NK-92 treated with Interleukin-12 subunit alpha and Interleukin-12 subunit beta, amount 100 ng/mL, for 24 hours (cell line): ENCODE data around the gene JTB.

Experiments used
- DNase-seq: peaks from one replicate; lab custom pipeline; 2025; lab: John Stamatoyannopoulos, UW

Gene JTB

DNA sequence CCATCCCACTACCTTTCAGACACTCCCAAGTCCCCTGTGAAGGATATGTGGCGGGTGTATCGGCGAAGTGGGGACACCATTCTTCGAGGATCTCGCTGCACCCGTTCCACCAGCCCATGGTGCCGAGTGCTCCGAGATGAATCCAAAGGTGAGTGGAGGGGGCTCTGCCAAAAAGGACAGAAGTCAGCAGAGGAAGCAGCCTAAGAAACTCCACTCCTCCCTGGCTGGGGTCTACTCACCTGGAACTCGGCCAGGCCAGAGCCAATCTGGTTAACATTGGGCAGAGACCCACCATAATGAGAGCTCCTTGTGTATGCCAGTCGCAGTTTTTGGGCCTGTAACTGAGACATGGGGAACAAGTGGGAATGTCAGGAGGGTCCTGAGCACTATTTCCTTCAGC is 22.6 kb downstream of the JTB start:
- DNase-seq: no peak

DNA sequence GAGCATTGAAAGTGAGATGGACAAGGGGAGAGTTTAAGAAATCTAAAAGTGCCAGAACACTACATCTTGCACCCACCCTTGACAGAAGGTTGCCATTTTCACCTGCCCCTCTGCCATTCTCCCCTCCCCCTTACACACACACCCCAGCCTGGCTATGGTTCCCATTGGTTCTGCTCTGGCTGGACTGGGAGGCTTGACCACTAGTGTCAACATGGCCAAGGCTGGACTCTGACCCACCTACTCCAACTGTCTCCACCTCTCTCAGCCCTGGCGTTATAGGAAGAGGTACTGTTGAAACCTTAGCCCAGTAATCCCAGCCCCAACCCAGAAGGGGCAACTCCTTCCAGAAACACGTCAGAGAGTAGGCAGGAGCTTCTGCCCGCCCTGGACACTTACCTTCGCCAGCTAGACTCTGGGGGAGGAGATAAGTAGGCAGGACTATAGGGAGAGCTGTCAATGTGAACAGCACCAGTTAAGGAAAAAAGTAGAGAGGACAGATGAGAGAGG is 23.6 kb downstream of the JTB start:
- no peak for DNase-seq

DNA sequence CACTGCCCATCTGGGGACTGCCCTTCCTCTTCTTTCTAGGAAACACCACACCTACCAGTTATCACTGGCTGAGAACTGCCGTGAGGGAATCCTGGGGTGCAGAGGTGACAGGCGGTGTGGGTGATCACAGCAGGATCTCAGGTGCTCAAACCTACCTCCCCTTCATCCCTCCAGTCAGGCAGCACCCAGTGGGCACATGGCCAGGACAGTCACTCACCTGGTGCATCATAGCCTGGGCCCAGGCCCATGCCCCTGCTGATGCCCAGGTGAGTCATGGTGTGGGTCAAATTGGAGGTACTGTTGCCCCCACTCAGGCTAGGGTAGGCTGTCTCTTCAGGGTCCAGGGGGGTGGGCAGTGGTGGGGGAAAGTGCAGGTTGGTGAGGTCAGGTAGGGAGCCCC is 25.7 kb downstream of the JTB start:
- DNase-seq: no peak

DNA sequence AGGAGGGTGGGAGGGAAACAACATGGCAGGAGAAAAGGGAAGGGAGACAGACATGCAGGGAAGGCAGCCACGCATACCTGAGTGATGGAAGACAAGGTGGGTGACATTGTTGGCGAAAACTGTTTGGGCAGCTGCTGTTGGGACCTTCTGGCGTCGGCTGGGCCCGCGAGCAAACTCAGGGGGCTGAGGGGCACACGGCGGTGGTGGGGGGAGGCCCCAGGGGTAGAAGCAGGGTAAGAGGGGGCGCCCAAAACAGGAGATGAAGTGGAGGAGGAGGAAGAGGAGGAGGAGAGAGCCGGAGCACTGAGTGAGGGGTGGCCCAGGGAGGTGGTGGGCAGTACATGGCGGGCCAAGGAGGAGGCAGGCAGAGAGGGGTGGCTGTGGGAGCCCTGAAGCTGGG is 26.3 kb downstream of the JTB start:
- no peak for DNase-seq

DNA sequence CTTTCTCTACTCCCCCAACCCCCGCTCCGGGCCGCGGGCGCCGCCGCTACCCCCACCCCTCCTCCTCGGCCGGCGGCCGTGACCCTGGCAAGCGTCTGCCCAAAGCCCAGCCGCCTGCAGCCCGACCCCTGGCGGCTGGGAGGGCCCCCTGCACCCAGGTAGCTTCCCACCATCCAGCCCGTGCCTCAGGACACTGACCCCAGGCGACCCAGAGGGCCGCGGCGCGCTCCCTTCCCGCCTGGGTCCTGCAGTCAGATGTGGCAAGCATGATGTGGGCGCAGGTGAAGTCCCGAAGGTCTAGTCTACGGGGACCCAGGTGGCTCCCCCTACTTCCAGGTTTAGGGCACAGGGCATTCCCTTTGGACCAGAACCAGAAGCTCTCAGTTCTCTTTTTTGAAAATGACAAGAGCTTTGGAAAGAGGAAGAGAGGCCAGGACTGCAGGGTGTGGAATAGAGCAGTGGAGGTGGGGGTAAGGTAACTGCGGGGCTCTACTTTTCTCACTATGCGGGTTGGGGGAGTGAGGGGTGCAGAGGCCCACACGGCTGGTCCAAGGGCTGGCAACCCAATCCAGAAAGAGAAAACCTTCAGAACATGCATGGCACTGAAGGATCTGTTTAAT is 30.7 kb downstream of the JTB start, which contains the start of gene DENND4B:
DENND4B (minus strand) TSS at position 97 of the 620 bp plus-strand sequence. CDS start 2,344 bp downstream, outside the sequence.
- peak; percentile 77 for DNase-seq

DNA sequence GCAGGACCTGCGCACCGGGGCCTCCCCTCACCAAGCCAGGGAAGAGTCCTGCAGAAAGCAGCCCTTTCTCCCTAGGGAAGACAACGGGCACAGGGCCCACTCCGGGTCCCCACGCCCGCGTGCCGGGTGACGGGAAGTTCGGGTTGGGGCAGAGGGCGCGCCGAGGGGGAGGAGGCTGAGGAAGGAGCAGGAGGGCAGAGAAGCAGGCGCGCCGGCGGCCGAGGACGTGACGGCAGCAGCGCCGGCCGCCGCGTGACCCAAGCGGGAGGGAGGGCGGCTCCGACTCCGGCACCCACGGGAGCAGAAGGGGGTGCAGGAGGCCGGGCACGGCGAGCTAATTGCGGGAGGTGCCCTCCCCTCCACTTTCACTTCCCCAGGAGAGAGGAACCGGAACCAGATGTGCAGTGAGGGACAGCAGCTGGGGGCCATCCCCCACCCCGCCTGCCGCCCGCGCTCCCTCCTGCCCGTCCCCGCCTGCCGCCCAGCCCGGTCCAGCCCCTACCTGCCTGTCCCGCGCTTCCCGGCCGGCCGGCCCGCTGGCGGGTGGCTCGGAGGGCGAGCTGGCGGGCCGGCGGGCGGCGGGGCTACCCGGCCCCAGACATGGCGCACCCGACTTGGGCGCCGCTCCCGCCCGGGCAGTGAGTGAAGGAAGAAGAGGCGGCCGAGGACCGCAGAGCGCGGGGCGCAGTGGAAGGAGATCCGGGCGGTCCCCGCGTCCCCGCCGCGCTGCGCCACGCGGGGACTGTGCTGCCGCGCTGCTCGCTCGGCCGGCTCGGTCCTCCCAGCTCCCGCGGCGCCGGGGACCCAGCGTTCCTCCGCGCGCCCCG is 31.5 kb downstream of the JTB start:
- peak; percentile 69 for DNase-seq

DNA sequence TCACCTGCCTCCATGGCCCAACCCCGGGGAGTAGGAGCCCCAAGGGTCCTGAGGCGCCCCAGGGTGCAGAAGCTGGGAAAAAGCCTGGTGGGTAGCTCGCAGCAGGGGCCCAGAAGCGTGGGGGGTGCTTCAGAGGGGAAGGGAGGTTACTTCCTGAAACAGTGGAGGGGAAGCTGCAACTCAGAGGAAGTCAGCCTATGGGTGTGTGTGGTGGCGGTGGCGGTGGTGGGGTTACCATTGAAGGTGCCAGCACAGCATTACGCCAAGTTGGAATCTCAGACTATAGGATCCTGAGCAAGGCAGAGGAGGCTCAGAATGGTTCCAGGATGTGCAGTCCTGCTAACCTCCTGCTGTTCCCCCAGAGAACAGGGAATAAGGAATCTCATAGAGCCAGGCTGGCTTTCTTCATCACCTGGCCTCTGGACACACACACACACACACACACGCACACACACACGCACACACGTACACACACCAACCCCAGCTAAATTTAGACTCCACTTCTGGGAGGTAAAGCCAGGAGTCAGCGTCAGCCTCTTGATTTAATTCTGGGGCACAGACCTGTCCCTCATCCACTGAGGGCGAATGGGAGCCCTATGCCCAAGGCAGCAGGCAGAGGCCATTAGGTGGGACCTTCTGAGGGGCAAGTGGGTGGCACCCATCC is 32.2 kb downstream of the JTB start:
- peak; percentile 72 for DNase-seq

DNA sequence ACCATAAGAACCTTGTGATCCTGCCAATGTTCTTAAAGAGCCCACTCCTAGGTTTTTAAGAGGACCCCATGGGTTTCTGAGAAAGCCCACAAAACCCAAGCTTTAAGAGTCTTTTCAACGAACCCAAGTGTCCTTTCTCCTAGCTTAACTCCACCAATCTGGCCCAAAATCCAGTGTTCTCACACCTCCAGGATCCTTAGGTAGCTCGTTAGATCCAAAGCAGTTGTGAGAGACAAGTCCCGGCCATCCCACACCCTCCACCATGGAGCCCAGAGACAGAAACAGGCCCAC is 32.7 kb downstream of the JTB start:
- DNase-seq: no peak

DNA sequence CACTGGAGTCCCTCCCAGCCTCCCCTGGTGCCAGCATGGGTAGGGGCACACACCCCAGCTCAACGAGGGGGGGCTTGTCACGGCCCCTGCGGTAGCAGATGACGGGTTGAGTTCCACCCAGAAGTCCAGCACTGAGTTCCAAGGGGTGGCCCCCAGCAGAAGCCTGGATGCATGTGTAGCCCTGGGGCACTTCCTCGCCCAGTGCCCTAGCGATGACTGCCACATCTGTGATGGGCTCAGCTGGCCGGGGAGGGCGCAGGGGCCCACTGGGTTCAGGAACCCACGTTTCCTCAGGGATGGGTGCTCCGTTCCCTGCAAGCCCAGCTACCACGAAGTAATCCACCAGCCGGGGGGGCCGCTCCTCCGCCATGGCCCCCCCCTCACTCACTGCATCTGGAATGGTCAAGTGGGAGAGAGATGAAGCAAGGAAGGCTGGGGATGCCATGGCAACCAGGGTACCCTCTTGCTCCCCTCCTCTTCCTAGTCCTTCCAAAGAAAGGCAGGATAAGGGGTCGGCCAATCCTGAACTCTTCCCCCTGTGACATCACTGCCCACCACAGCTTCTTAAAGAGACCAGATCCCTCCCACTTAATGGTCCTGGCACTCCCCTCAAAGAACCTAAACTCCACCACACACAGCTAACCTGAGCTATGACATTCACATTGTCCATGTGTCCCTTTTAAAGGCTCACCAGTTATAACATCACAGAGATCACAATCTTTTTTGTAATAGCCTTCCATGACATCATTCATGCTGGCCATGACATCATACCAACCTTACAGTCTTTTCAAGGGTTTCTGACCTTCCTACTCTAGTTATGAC is 33.3 kb downstream of the JTB start:
- no peak for DNase-seq

DNA sequence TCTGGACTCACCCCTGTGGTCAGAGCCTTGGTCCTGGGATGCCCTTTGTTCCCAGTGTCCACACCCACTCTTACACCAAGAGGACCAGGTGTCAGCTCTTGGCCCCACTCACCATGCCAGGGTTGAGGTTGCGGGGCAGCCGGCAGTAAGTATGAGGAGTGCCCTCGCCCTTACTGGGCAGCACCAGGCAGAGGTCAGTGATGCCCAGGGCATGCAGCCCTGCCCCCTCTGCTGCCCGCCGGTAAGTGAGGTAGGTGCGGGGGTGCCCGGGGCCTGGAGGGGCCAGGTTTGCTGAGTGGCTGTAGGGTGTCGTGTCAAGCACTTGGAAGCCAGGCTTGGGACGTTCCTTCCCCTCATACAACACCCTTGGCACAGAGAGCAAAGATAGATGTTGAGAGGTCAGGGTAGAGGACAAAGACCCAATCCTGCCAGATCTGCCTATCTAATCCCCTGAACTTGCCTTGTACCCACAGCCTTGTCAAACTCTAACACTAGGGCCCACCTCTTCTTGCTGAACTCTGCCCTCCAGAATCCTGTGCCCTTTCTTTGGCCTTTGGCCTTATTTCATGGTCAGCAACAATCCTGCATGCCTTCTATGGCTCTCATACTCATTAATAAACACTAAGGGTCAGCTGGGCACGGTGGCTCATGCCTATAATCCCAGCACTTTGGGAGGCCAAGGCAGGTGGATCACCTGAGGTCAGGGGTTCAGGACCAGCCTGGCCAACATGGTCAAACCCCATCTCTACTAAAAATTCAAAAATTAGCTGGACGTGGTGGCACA is 34.5 kb downstream of the JTB start:
- no peak for DNase-seq

DNA sequence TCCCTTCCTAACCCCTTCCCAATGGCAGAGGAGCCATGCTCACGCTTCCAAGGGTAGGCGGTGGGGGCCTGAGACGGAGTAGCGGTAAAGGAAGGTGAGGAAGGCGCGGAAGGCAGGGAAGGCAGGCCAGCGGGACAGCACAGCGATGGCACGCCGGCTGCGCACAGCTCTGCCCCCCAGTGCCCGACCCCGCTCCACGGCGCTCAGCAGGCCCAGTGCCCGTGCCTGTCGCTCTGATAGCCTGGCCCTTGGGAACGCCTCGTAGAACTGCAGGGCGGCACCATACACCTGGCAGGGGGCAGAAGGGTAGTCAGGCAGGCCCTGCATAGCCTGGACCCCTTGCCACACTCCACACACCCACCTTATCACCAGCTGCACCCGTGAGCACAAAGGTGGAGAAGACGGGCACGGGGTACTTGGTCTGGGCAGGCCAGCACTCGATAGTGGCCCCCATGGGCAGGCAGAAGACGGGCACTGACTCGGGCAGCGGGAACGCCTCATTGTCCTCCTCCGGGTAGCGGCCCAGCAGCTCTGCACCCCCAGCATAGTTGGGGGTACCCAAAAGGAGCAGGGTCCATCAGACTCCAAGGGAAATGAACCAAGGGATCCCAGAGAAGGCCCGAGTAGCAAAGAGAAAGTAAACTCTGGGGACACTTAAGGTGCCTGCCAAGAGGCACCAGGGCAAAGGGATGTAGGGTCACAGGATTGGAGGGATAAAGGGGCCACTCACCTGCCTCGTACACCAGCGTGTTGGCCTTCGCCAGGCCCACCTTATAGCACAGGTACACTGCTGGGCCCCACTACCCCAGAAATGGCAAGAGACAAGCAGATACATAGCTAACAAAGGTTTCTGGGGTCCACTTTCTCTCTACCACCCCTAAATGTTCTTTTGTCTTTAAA is 35.4 kb downstream of the JTB start:
- no peak for DNase-seq

DNA sequence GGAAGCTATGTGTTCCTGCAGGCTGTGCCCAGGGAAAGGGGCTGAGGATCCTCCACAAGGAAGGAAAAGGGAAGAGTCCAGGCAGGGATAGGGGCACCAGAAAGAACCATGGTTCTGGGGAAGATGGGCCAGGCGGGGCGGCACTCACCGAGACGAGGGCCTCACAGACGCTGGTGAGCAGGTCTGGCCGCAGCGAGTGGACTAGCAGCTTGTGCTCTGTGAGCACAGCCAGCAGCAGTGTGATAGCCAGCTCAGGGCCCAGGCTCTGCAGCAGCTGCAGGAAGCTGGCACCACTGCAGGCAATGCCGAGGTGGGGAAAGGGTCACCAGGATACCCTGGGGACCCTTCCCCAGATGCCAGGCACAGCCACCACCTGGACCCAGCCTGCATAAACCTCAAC is 36.7 kb downstream of the JTB start:
- no peak for DNase-seq

DNA sequence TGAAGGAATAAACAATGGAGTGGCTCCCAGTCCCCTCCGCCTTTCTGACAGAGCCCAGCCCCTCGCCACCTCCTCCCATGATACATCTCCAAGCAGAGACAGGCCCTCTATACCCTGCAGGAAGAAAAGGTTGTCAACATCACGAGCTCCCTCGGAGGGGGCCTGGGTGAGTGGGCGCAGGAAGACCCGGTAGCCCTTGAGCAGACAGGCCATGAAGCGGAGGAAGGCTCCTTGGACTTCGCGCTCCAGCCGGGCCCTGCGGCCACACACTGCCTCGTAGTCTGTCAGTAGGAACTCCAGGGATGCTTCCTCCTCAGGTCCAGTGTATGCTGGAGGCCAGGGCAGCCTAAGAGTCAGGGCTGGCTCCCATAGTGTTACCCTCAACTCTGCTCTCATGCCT is 38.0 kb downstream of the JTB start:
- DNase-seq: no peak

DNA sequence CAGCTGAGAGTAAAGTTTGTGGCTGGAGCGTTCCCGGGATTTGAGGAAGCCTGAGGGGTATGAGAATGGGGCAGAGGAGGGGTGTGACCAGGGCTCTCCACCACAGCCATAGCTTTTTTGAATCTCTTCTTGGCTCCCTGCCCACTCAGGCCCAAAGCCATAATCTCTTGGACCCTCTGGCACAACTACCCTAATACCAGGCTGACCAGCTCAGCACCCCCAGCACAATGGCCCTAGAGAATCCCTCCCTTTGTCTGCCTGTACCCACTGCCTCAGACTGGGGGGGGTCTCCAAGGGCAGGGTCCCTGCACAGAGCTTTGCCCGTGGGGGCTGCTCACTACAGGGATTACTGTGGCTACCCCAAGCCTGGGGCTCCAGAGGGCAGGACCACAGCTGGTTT is 38.5 kb downstream of the JTB start:
- DNase-seq: no peak

DNA sequence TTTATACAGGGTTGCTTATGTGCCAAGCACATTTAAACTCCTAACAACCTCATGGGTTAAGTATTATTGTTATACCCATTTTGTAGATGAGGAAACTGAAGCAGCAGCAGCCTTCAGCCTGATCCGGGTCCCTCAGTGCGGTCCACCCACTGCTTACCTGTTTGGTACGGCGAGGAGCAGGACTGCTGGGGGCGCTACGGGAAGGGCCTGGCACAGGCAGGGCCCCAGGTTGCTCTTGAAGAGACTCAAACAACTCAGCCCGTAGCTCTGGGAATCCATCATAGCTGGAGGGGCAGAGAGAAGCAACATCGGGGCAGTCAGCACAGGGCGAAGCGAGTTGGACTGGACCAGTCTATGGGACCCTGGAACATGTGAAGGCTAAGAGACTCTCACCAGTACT is 40.1 kb downstream of the JTB start:
- no peak for DNase-seq

DNA sequence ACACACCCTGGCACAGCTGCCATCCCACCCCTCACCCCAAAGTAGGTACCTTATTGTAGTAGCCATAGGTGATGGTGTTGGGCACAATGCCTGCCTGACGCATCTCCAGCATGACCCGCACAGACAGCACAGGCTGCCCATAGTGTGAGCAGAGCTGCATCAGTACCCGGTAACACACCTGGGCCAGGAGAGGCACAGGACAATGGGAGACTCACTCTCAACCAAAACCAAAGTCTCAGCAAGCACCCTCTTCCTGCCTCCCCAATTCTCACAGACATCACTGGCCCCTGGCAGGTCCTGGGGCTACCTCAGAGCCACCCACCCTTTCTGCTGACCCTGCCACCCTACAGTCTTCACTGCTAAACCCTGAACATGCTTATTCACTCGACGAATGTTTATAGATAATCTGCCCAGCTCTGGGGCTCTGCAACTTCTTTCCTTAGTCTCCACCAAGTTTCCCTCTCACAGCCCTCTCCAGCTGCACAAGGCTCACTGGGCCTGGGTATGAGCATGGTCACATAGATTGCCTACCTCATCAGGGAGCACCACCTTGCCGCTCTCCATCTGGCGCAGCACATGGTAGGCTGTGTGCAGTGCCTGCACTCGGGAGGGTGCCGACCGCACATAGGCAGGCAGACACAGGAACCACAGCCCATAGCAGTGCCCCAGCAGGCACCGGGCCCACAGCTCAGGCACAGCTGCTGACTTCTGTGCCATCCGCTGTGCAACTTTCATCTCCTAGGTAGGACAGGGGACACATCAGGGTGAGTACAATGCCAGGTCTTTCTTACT is 41.3 kb downstream of the JTB start:
- DNase-seq: no peak

DNA sequence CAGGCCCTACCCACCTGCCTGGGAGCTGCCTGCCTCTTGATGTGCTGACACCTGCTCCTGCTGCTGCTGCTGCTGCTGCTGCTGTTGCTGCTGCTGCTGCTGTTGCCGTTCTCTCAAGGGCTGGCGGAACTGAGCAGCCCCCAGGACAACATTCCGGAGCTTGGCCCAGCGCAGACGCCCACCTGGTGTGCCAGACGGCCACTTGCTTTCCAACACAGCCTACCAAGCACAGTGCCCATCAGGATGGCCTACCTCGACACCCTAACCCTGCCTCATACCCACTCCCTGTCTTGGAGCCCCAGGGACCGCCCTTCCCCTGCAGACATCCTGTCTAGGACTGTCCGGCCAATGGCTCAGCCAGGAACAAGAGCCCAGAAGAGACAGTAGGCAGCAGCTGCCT is 42.7 kb downstream of the JTB start:
- DNase-seq: no peak

DNA sequence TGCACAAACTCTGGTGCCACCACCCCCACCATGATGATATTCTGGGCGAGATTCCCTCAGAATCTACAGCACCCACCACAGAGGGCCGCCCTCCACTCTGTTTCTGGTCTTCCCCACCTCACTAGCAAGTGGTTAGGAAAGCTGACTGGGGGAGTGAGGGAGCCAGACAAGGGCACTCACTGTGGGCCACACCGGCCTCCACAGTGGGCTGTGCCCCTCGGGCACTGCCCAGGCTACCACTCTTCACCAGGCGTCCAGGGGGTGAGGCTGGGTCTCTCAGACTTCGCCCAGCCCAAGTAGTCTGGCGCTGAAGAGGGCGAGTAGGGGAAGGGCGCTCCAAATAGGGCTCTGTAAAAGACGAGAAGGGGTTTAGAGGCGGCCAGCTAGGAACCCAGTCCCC is 43.5 kb downstream of the JTB start:
- DNase-seq: no peak

DNA sequence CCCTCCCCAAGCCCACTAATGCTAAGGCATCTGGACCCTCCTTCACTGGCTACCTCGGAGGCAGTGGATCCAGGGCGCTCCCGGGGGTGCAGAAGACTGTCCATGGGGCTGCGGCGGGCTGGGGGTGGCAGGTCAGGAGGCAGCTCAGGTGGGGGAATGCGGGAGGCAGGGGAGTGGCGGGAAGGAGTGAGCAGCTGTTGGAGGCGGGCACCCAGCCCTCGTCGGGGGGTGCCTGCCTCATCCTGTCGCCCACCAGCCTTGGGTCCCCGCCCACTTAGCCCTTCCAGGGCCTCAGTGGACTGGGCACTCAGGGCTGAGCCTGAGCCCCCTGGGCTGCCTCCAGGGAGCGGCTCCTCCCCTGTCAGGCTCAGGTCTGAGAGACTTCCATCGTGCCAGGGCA is 44.0 kb downstream of the JTB start:
- no peak for DNase-seq
